GM12892 (cell line): Measurements from ENCODE around the gene COL26A1.

Experiments used
- POLR2A ChIP-seq: IDR thresholded peaks from 2 replicates; pipeline ENCODE4 v1.6.1; 2011; ENCODE audit warnings: low read depth, low read length, control low read depth
- POLR2AphosphoS5 ChIP-seq: IDR thresholded peaks from 2 replicates; pipeline ENCODE4 v1.6.1; 2011; ENCODE audit warnings: low read depth, low read length, control low read depth

GRCh38 chr7:101522021-101522420 is 159.3 kb downstream of the COL26A1 start:
- TF ChIP-seq POLR2A (no peak), POLR2AphosphoS5 (no peak)
